Renal cortical epithelial cell (primary cell): ENCODE data around the gene SCAND1. TPM values are rescaled to one million over a fixed set of nuclear protein-coding genes. Genes with fewer than 3 reads are reported as not detected.
"Not testable (repeated sequence)": the region's sequence is repeated elsewhere in the genome, so short reads cannot be mapped to it uniquely, and the experiment has no call there.

Experiments used
- DNase-seq: peaks from one replicate; pipeline ENCODE4 v3.0.0-alpha.2; 2011; ENCODE audit warnings: low read depth
- total RNA-seq: library from RNA; depleted of rRNA; stranded (reverse); fragments of >200 nt; gene quantifications from 2 replicates; pipeline ENCODE4 v1.2.3, GENCODE V29; 2014

The SCAND1 gene
- total RNA-seq, 1 donor from 2014 or later, result 34.9 TPM

GRCh38 chr20:35959291-35959690 lies 5.0 kb upstream of the SCAND1 start:
- DNase-seq, result not testable (repeated sequence)

GRCh38 chr20:35956616-35957015 lies 2.3 kb upstream of the SCAND1 start:
- DNase-seq, result no peak

- peak; percentile 38 for DNase-seq
These were observed 577 bp upstream of the SCAND1 start for GRCh38 chr20:35954907-35955251.

GRCh38 chr20:35953387-35954199 lies 709 bp downstream of the SCAND1 start:
- no peak for DNase-seq

DNA sequence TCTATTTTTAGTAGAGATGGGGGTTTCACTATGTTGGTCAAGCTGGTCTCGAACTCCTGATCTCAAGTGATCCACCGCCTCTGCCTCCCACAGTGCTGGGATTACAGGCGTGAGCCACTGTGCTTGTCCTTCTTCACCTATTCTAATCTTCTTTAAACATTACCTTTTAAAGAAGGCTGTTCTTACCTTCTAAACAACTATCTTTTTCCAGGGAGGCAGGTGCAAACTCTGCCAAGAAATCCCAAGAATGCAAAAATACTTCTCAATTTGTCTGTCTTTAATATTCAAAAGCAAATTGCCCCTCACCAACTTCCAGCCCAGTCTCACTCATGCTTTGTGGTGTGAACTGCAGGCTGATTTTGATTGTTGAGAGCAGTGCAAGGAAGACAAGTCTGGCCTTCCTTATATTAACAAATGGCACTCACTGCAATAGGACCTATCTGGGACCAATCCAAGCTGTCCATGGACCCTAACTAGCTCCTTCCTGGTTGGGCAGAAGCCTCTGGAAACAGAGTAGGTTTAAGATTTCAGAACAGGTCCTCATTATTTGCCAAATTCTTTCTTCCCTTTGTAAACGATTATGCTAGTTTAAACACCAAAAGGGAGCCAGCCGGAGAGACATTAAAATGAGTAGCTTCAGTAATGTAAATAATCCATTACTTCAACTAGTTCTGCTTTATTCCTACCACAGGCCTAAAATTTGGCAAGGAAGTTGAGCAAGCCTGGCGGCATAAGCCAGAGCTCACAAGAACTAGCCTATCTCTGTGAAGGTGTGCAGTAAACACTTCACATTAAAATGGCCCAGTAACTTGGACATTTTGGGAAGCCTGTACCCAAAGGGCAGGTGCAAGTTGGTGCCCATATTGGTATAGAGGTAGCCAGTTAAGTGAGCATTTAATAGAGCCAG lies 1.6 kb downstream of the SCAND1 start:
- DNase-seq, result peak; percentile 56

GRCh38 chr20:35952080-35952479 lies 2.2 kb downstream of the SCAND1 start:
- not testable (repeated sequence) for DNase-seq

DNA sequence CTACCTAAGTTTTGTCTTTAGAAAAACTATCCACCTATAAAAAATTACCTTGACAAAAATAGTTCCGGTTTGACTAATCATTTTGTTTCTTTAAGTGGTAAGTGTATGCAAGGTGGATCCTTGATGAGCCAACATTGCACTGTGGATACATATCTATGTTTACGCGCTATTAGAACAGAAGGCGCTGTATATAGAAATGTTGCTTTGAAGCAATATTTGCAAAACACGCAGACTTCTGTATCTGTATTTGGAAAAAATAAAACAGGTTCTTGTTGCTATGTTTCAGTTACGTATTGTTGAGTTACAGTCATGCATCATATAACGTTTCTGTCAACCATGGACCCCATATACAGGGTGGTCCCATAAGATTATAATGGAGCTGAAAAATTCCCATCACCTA lies 4.2 kb downstream of the SCAND1 start:
- DNase-seq, result no peak

DNA sequence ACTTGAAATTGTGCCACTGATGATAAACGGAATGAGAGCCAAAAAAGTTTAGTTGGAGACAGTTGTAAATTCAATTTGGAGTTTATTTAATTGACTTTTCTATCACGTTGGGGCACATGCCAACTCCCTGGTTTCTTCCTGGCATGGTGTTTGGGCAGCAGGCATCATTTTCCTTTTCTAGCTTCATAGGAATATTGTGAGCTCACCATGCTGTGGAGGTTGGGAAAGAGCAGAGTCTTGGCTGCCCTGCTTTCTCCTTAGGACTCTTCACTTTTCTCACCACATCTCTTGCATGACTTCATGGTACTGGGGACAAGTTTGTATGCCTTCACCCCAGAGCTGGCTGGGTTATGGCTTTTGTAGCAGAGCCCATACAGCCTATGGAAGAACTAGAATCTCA lies 6.4 kb downstream of the SCAND1 start:
- DNase-seq, result no peak

GRCh38 chr20:35947489-35947888 lies 6.8 kb downstream of the SCAND1 start:
- DNase-seq, result peak; percentile 14

GRCh38 chr20:35942243-35942642 lies 12.1 kb downstream of the SCAND1 start:
- DNase-seq, result no peak

DNA sequence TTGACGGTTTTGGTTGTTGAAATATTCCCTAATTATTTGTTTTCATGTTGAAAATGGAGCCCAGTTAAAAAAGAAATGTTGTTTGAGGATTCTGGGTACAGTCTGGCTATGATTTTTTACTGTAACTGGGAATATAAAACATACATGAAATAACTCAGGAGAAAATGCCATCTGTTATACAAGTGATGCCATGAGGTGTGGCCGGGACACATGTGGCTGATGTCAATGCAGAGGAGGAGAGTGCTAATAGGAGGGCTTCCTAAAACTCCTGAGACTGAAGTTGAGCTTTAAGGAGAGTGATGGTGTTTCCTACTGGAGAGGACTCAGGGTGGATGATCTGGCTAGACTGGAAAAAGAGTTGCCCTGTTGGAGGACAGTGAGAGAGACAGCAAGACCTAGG lies 12.7 kb downstream of the SCAND1 start:
- no peak for DNase-seq

DNA sequence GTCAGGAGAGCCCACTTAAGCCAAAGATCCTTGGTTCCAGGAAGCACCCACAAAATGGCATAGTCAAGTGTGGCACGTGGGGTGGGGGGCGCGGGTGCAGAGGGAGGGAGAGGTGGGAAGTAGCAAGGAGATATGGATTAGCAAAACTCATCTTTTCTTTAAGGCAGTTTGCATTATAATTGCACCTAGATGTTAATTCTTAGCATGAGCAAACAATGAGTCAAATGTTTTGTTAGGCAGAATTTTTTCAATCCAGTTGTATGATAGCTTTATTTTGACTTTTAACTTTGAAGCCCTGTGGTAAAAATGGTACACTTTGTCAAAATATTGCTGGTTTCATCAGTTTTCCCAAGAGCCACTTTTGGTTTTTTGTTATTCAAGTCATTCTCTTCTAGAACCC lies 15.0 kb downstream of the SCAND1 start:
- DNase-seq, result no peak

GRCh38 chr20:35934050-35934449 lies 20.3 kb downstream of the SCAND1 start:
- no peak for DNase-seq

DNA sequence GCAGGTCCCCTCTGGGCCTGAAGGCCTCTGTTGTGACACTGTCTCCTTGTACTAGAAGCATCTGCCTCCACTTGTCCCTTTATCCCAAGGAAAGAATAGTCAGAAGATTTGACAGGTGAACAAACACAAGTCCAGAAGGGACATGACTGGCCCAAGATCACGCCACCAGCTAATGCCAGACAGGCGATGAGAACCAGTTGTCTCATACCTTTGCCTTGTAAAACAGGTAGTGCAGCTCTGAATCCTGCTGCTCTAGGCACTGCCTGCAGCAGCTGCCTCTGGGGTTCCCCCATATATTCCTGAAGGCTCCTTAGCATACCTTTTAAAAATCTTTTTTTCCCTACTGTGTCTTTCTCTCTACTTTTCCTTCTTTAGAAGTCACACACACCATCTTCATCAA lies 25.0 kb downstream of the SCAND1 start:
- no peak for DNase-seq

- DNase-seq, result no peak
These were observed 33.8 kb downstream of the SCAND1 start for GRCh38 chr20:35920523-35920922.

- DNase-seq, result no peak
These were observed 36.3 kb downstream of the SCAND1 start for GRCh38 chr20:35918021-35918420.

- no peak for DNase-seq
These were observed 37.2 kb downstream of the SCAND1 start for GRCh38 chr20:35917077-35917476.

DNA sequence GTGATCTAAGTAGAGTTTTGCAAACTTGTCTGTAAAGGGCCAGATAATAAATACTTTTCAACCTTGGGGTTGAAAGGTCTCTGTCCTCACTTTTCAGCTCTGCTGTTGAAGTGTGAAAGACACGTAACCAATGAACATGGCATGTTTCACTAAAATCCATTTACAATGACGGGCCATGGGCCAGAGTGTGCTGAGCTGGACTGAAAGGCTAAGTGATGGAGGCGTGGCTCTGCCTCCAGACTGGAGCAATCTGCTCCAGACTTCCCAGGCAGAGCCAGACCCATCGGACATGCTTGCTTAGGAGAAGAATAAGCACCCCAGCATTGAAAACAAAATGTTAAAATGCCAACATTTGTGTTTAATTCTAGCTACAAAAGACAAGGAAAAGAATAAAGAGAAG lies 41.4 kb downstream of the SCAND1 start:
- no peak for DNase-seq

- no peak for DNase-seq
These were observed 44.0 kb downstream of the SCAND1 start for GRCh38 chr20:35910254-35910653.

DNA sequence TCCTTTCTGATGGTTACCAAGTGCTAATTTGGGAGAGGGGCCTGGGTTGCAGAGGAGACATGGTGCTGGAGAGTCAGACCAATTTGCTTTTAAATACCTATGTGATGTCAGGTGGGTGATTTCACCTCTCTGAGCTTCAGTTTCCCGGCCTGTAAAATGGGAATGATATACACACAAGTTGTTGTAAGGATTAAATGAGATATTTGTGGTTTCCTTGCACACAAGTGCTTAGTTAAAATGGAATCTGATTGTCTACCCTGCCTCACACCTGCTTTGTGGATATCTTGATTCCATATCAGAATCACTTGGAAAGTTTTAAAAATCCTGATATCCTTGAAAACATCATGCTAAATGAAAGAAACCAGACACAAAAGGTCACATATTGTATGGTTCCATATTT lies 44.5 kb downstream of the SCAND1 start:
- DNase-seq, result no peak

GRCh38 chr20:35909176-35909575 lies 45.1 kb downstream of the SCAND1 start:
- no peak for DNase-seq

- DNase-seq, result no peak
These were observed 46.3 kb downstream of the SCAND1 start for GRCh38 chr20:35908007-35908406.
